Caco-2 (cell line): ENCODE results near the gene PI4K2A. TPM values are rescaled to one million over a fixed set of nuclear protein-coding genes. Genes with fewer than 3 reads are reported as not detected.

Experiments used
- BruUV-seq: library from RNA; stranded (reverse); fragments of 400-500 nt; replicated peaks from 2 replicates; lab custom pipeline; 2021; lab: Mats Ljungman, UMichigan
- CTCF ChIA-PET: fragments of 300-600 bp; sonication (Branson Sonifier 250); formaldehyde crosslinking; loops from one replicate; lab custom pipeline; 2022; ENCODE audit warnings: antibody characterized with exemption; lab: Charles Lee
- POLR2A ChIA-PET: fragments of 300-600 bp; sonication (Branson Sonifier 250); formaldehyde crosslinking; loops from one replicate; lab custom pipeline; 2022; ENCODE audit warnings: antibody characterized with exemption; lab: Charles Lee
- DNase-seq, 2 experiments: peaks; one replicate each; pipeline versions ENCODE4 v3.0.0 to v3.0.0-alpha.2; 2020 to 2022
- H3K27me3 ChIP-seq: replicated peaks from 2 replicates; pipeline ENCODE4 v1.6.0; 2011; ENCODE audit warnings: low read length; ENCODE audit not compliant: control insufficient read depth, insufficient read depth
- H3K36me3 ChIP-seq: 2 replicates; pipeline ENCODE4 v1.5.1; 2011; ENCODE audit warnings: low read length; ENCODE audit not compliant: control insufficient read depth, insufficient read depth
- H3K4me1 ChIP-seq: fragments of 250-450 bp; sonication (Bioruptor Pico); 2 replicates; pipeline ENCODE4 v1.5.1; 2020; ENCODE audit warnings: mild to moderate bottlenecking
- H3K4me3 ChIP-seq: 2 replicates; pipeline ENCODE4 v1.5.1; 2011; ENCODE audit warnings: low read depth, mild to moderate bottlenecking, control low read depth, low read length
- H3K9me3 ChIP-seq: fragments of 250-450 bp; sonication (Bioruptor Pico); 2 replicates; pipeline ENCODE4 v1.5.1; 2020; ENCODE audit warnings: mild to moderate bottlenecking, moderate library complexity
- H3K27ac Mint-ChIP-seq: one replicate; pipeline ENCODE4 v1.8.0; 2022; ENCODE audit warnings: mixed read lengths; ENCODE audit not compliant: unreplicated experiment
- H3K27me3 Mint-ChIP-seq: one replicate; pipeline ENCODE4 v1.8.0; 2022; ENCODE audit warnings: mixed read lengths; ENCODE audit not compliant: insufficient read depth, unreplicated experiment
- H3K36me3 Mint-ChIP-seq: one replicate; pipeline ENCODE4 v1.8.0; 2022; ENCODE audit warnings: mild to moderate bottlenecking, mixed read lengths; ENCODE audit not compliant: insufficient read depth, unreplicated experiment
- H3K4me1 Mint-ChIP-seq: one replicate; pipeline ENCODE4 v1.8.0; 2022; ENCODE audit warnings: low read depth, mixed read lengths; ENCODE audit not compliant: unreplicated experiment
- H3K4me3 Mint-ChIP-seq: one replicate; pipeline ENCODE4 v1.8.0; 2022; ENCODE audit warnings: mild to moderate bottlenecking, moderate library complexity, mixed read lengths; ENCODE audit not compliant: unreplicated experiment
- H3K9me3 Mint-ChIP-seq: one replicate; pipeline ENCODE4 v1.8.0; 2022; ENCODE audit warnings: mixed read lengths; ENCODE audit not compliant: unreplicated experiment
- intact Hi-C: fragments of 100-400 bp; cut with micrococcal nuclease; formaldehyde crosslinking; loops from one replicate; pipeline ENCODE4 v1.10.0; 2022; ENCODE audit not compliant: unreplicated experiment
- total RNA-seq: library from RNA; stranded (reverse); gene quantifications from 2 replicates; pipeline ENCODE4 v1.2.3, GENCODE V29; 2022
- TF ChIP-seq, protein P1 (sequence below), 2 experiments: fragments of 200-600 bp in 1 of 2; IDR thresholded peaks; 1 replicate in 1 of 2; 2 replicates in 1 of 2; pipeline versions ENCODE4 v1.5.1 to v1.8.0; 2011 to 2022; ENCODE audit warnings: antibody characterized with exemption in 1 of 2, control low read depth in 1 of 2, inconsistent platforms in 1 of 2, low read depth in 1 of 2, low read length in 1 of 2, mild to moderate bottlenecking in 1 of 2, moderate library complexity in 1 of 2; ENCODE audit not compliant: insufficient read depth in 1 of 2, severe bottlenecking in 1 of 2, unreplicated experiment in 1 of 2

The PI4K2A gene
- total RNA-seq, 1 experiment from 2014 or later = 27.3 TPM

DNA sequence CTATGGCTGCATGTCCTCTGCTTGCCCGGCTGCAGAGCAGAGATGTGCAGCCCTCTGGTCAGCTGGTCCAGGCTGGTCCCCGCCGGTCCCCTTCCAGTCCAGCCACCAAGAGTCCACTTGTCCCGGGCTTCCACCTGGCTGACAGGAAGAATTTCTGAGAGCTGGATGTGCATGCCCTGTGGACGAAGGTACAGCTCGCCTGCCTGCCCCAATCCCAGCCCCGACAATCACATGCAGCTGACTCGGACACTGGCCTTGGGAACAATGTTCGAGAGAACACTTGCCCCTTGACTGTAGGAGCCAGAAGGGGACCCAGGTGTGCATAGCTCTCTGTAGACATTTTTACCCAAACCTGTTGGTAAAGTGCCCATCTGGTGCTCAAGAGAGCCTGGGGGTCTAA, 34.8 kb downstream of the PI4K2A start:
- DNase-seq = no peak
- Histone ChIP-seq H3K27me3 (no peaks in the 10 kb centered on the region), H3K4me3 (no peak overlapping the region), H3K4me1 (no peaks in the 10 kb centered on the region), H3K36me3 (peaks cover 4% of the 10 kb centered on the region), H3K9me3 (no peaks in the 10 kb centered on the region)
- intact Hi-C loops = no loop called here
- H3K4me1 Mint-ChIP-seq = no peaks in the 10 kb centered on the region
- no peaks in the 10 kb centered on the region for H3K9me3 Mint-ChIP-seq
- TF ChIP-seq, protein P1, sequence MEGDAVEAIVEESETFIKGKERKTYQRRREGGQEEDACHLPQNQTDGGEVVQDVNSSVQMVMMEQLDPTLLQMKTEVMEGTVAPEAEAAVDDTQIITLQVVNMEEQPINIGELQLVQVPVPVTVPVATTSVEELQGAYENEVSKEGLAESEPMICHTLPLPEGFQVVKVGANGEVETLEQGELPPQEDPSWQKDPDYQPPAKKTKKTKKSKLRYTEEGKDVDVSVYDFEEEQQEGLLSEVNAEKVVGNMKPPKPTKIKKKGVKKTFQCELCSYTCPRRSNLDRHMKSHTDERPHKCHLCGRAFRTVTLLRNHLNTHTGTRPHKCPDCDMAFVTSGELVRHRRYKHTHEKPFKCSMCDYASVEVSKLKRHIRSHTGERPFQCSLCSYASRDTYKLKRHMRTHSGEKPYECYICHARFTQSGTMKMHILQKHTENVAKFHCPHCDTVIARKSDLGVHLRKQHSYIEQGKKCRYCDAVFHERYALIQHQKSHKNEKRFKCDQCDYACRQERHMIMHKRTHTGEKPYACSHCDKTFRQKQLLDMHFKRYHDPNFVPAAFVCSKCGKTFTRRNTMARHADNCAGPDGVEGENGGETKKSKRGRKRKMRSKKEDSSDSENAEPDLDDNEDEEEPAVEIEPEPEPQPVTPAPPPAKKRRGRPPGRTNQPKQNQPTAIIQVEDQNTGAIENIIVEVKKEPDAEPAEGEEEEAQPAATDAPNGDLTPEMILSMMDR (IDR thresholded peaks at IDR 0.05; ENCODE audit: insufficient read depth in 1 of 2, low read depth in 1 of 2, low read length in 1 of 2, severe bottlenecking in 1 of 2, unreplicated experiment in 1 of 2) = no peak
- H3K27me3 Mint-ChIP-seq = no peaks in the 10 kb centered on the region
- H3K36me3 Mint-ChIP-seq = peaks cover 65% of the 10 kb centered on the region
- TSS peak; percentile 3 for BruUV-seq
- ChIA-PET POLR2A (interaction anchor here (1.0 kb wide), 1 partner anchor 12 kb away, joined by 4 read pairs; the partner anchor contains the start of gene AVPI1), CTCF (no interaction called here)
- H3K4me3 Mint-ChIP-seq = no peak overlapping the region
- no peak overlapping the region for H3K27ac Mint-ChIP-seq

DNA sequence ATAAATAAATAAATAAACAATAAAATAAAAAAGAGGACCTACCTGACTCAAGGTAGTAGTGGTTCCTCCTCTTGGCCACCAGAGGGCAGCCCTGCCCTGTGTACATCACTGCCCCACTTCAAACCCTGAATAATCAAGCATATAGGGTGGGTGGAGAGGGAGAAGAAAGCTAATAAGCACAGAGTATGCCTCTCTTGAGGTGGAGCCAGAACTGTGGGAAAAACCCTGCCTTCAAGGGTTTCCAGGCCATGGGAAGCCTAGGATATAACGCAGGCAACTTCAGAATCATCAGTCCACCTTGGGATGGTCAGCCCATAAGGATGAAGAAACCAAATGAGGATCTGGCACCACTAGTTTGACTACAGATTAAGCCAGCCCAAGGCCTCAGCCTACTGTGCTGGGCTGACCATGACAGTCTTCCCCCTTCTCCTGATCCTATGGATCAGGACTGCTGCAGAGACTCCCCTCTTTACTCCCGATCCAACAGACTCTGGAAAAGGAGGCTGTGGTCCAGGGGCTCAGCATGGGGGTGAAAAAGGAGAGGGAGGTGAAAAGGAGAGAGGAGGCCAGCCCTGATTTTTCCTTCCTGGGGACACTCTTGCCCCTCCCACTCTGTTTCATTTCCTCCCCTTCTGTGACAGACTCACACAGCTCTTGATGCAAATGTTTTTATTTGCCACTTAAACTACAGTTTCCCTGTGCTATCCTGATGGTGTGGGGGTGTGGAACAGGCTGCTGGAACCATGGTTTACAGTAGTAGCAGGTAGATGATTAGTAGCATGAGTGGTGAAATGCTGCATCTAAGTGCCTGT, 36.5 kb downstream of the PI4K2A start:
- peaks cover 2% of the 10 kb centered on the region for H3K4me1 Mint-ChIP-seq
- Histone ChIP-seq H3K27me3 (no peaks in the 10 kb centered on the region), H3K4me1 (peaks cover 5% of the 10 kb centered on the region), H3K36me3 (peaks cover 4% of the 10 kb centered on the region), H3K4me3 (no peak overlapping the region), H3K9me3 (no peaks in the 10 kb centered on the region)
- H3K27me3 Mint-ChIP-seq = no peaks in the 10 kb centered on the region
- peaks cover 52% of the 10 kb centered on the region for H3K36me3 Mint-ChIP-seq
- peak in 1 of 2 experiments; percentile 54 for DNase-seq
- ChIA-PET CTCF (interaction anchor here (0.5 to 1.8 kb wide), 10 partner anchors 10 to 153 kb away, joined by 3 to 20 read pairs (median 5); partner anchors contain the start of genes AVPI1, PI4K2A and ZFYVE27), POLR2A (interaction anchor here (1.1 kb wide), 1 partner anchor 10 kb away, joined by 9 read pairs; the partner anchor contains the start of gene AVPI1)
- H3K4me3 Mint-ChIP-seq = no peak overlapping the region
- H3K27ac Mint-ChIP-seq = peak overlapping the region; percentile 57
- no peaks in the 10 kb centered on the region for H3K9me3 Mint-ChIP-seq
- no TSS peak for BruUV-seq
- TF ChIP-seq, protein P1 (IDR thresholded peaks at IDR 0.05; ENCODE audit: insufficient read depth in 1 of 2, low read depth in 1 of 2, low read length in 1 of 2, severe bottlenecking in 1 of 2, unreplicated experiment in 1 of 2) = peak; percentile 82 to 87
- intact Hi-C loops = loop anchor here (1.0 kb wide), 2 partner anchors 24 to 54 kb away; no protein-coding TSS in a partner anchor

DNA sequence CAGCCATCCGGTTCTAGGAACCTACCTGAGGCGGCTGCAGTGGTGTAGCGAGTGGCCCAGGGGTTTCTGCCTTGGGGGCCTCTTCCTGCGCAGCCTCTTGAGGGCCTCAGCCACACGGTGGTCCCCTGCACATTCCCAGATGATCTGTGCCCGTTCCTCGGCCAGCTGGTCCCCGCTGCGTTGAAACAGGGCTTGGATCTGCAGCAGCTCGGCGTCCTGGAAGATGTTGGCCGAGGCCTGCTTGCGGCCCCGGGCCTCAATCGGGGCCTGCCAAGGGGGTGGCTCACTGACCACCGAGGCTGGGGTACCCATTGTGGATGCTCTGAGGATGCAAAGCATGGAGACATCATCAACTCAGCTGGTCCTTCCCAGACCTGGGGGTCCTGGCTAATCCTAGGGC, 39.1 kb downstream of the PI4K2A start:
- Mint-ChIP-seq H3K9me3 (no peaks in the 10 kb centered on the region), H3K36me3 (peaks cover 37% of the 10 kb centered on the region), H3K4me3 (no peak overlapping the region), H3K27me3 (no peaks in the 10 kb centered on the region), H3K27ac (no peak overlapping the region), H3K4me1 (peaks cover 11% of the 10 kb centered on the region)
- ChIA-PET CTCF (interaction anchor here (0.7 kb wide), 1 partner anchor 55 kb away, joined by 6 read pairs; no protein-coding TSS in a partner anchor), POLR2A (no interaction called here)
- Histone ChIP-seq H3K27me3 (no peaks in the 10 kb centered on the region), H3K4me3 (no peak overlapping the region), H3K36me3 (peaks cover 4% of the 10 kb centered on the region), H3K4me1 (peaks cover 25% of the 10 kb centered on the region), H3K9me3 (no peaks in the 10 kb centered on the region)
- TF ChIP-seq, protein P1 (IDR thresholded peaks at IDR 0.05; ENCODE audit: insufficient read depth in 1 of 2, low read depth in 1 of 2, low read length in 1 of 2, severe bottlenecking in 1 of 2, unreplicated experiment in 1 of 2) = no peak
- no TSS peak for BruUV-seq
- no peak for DNase-seq
- intact Hi-C loops = no loop called here
